SJCRH30 (cell line): ENCODE measurements around the gene KHSRP. TPM values are rescaled to one million over a fixed set of nuclear protein-coding genes. Genes with fewer than 3 reads are reported as not detected.

Experiments used
- DNase-seq, 2 experiments: peaks; one replicate each; pipeline ENCODE4 v3.0.0-alpha.2; 2015 to 2020
- H3K27ac ChIP-seq: fragments of 250-450 bp; sonication (Bioruptor Pico); 2 replicates; pipeline ENCODE4 v1.5.1; 2020; ENCODE audit warnings: mild to moderate bottlenecking, moderate library complexity
- H3K27me3 ChIP-seq: fragments of 250-450 bp; sonication (Bioruptor Pico); 2 replicates; pipeline ENCODE4 v1.5.1; 2020; ENCODE audit warnings: mild to moderate bottlenecking, moderate library complexity
- H3K36me3 ChIP-seq: fragments of 250-450 bp; sonication (Bioruptor Pico); 2 replicates; pipeline ENCODE4 v1.5.1; 2020; ENCODE audit warnings: mild to moderate bottlenecking, moderate library complexity
- H3K4me1 ChIP-seq: fragments of 250-450 bp; sonication (Bioruptor Pico); 2 replicates; pipeline ENCODE4 v1.5.1; 2020; ENCODE audit warnings: mild to moderate bottlenecking, moderate library complexity
- H3K4me3 ChIP-seq: fragments of 250-450 bp; sonication (Bioruptor Pico); 2 replicates; pipeline ENCODE4 v1.5.1; 2020; ENCODE audit warnings: mild to moderate bottlenecking, moderate library complexity
- H3K9me3 ChIP-seq: fragments of 250-450 bp; sonication (Bioruptor Pico); replicated peaks from 2 replicates; pipeline ENCODE4 v1.5.1; 2020; ENCODE audit warnings: mild to moderate bottlenecking, moderate library complexity
- total RNA-seq: library from RNA; depleted of rRNA; stranded (reverse); fragments of >200 nt; shearing (Covaris generic); gene quantifications from 2 replicates; pipeline ENCODE4 v1.2.3, GENCODE V29; 2014

KHSRP gene
- total RNA-seq, 1 experiment from 2014 or later = 197 TPM

DNA sequence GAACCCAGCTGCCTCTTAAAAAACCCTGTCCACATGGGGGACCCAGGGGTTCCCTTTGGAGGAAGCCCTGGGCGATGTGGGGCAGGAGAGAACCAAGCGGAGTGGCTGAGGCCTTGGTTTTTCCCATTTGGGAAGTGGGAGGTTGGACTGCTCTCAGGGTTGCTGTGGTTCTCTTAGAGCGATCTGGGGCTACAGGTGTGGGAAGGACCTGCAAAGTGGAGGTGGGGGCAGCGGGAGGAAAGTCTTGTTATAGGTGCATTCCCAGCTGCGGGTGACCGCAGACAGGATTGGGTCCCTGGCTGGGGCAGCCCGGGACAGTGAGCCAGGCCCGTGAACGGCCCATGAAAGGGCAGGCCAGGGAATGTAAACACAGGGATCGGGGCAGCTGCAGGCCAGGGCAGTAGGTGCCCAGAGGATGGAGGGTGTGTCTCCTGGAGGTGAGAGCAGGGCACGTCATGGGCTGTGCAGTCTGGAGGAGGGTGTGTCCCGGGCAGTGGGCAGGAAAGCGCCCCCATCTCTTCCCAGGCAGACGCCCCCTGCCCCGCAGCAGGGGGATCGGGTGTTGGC lies 34.2 kb upstream of the KHSRP start:
- no peak for DNase-seq
- Histone ChIP-seq H3K27me3 (no peaks in the 10 kb centered on the region), H3K9me3 (no peaks in the 10 kb centered on the region), H3K36me3 (no peaks in the 10 kb centered on the region), H3K27ac (no peak overlapping the region), H3K4me3 (peak overlapping the region; percentile 56), H3K4me1 (no peaks in the 10 kb centered on the region)

- H3K4me3 ChIP-seq = no peak overlapping the region
- no peak for DNase-seq
- no peak overlapping the region for H3K27ac ChIP-seq
- no peaks in the 10 kb centered on the region for H3K9me3 ChIP-seq
- H3K36me3 ChIP-seq = no peaks in the 10 kb centered on the region
- H3K4me1 ChIP-seq = no peaks in the 10 kb centered on the region
- no peaks in the 10 kb centered on the region for H3K27me3 ChIP-seq
Observed at GRCh38 chr19:6457958-6458694, 33.5 kb upstream of the KHSRP start.

DNA sequence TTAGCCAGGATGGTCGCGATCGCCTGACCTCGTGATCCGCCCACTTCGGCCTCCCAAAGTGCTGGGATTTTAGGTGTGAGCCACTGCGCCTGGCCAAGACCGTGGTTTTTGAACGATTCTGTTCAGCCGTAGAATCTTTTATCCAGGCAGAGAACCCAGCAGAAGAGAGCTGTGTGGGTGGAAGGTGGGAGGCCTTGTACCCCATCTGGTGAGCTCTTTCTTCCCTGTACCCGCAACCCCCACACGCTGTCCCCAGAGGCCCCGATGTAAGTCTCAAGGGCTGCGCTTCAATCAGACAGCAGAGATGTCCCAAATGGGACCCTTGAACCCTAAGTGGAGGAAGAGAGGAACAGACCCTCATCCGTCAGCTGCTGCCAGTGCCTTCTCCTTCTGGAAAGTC lies 31.3 kb upstream of the KHSRP start:
- no peak overlapping the region for H3K27ac ChIP-seq
- no peak overlapping the region for H3K4me3 ChIP-seq
- no peak for DNase-seq
- no peaks in the 10 kb centered on the region for H3K9me3 ChIP-seq
- no peaks in the 10 kb centered on the region for H3K27me3 ChIP-seq
- no peaks in the 10 kb centered on the region for H3K36me3 ChIP-seq
- H3K4me1 ChIP-seq = no peaks in the 10 kb centered on the region

GRCh38 chr19:6453951-6454565 lies 29.4 kb upstream of the KHSRP start:
- Histone ChIP-seq H3K4me1 (no peaks in the 10 kb centered on the region), H3K36me3 (no peaks in the 10 kb centered on the region), H3K9me3 (no peaks in the 10 kb centered on the region), H3K27me3 (no peaks in the 10 kb centered on the region), H3K27ac (no peak overlapping the region), H3K4me3 (no peak overlapping the region)
- DNase-seq = no peak

- no peak overlapping the region for H3K27ac ChIP-seq
- H3K4me3 ChIP-seq = no peak overlapping the region
- H3K27me3 ChIP-seq = no peaks in the 10 kb centered on the region
- H3K36me3 ChIP-seq = no peaks in the 10 kb centered on the region
- H3K9me3 ChIP-seq = no peaks in the 10 kb centered on the region
- H3K4me1 ChIP-seq = no peaks in the 10 kb centered on the region
- DNase-seq = no peak
Observed at GRCh38 chr19:6452899-6453298, 28.3 kb upstream of the KHSRP start.

DNA sequence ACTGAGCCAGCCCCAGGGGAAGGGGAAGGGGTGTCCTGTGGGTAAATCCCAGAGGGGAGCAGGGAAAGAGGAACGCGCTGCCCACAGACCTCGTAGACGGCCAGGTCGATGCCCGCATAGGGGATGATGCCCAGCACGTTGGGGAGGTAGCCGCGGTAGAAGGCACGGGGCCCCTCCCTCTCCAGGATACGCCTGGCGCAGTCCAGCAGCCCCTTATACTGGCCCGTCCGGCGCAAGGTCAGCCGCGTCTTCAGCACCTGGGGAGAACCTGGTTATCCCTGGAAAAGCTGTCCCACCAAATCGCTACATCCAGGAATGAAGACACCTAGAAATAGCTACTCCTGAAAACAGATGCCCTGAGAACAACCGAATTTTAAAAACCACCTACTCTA lies 27.6 kb upstream of the KHSRP start:
- H3K4me1 ChIP-seq = no peaks in the 10 kb centered on the region
- no peak for DNase-seq
- no peak overlapping the region for H3K4me3 ChIP-seq
- H3K27ac ChIP-seq = no peak overlapping the region
- no peaks in the 10 kb centered on the region for H3K9me3 ChIP-seq
- no peaks in the 10 kb centered on the region for H3K36me3 ChIP-seq
- H3K27me3 ChIP-seq = no peaks in the 10 kb centered on the region

GRCh38 chr19:6451583-6452222 lies 27.1 kb upstream of the KHSRP start:
- no peak overlapping the region for H3K27ac ChIP-seq
- H3K4me3 ChIP-seq = no peak overlapping the region
- no peaks in the 10 kb centered on the region for H3K27me3 ChIP-seq
- no peaks in the 10 kb centered on the region for H3K9me3 ChIP-seq
- no peaks in the 10 kb centered on the region for H3K4me1 ChIP-seq
- no peak for DNase-seq
- H3K36me3 ChIP-seq = no peaks in the 10 kb centered on the region

DNA sequence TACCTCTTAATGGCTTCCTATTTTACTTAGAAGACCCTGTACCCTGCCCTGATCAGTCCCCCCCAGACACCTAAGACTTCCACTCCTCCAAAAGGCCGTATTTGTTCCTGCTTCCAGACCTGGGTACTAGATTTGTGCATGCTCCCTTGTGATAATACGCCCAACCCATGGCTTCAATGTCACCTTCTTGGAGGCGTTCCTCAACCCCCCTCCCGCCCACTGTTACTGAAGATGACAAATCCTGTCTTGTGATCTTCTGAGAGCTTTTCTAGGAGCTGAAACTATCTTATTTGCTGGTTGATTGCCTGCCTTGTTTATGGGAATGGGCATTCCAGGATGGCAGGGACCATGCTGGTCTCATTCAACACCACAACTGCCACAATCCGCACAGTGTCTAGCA lies 25.6 kb upstream of the KHSRP start:
- Histone ChIP-seq H3K27me3 (no peaks in the 10 kb centered on the region), H3K9me3 (no peaks in the 10 kb centered on the region), H3K4me1 (no peaks in the 10 kb centered on the region), H3K27ac (no peak overlapping the region), H3K36me3 (no peaks in the 10 kb centered on the region), H3K4me3 (no peak overlapping the region)
- no peak for DNase-seq

- H3K27ac ChIP-seq = no peak overlapping the region
- H3K9me3 ChIP-seq = no peaks in the 10 kb centered on the region
- H3K27me3 ChIP-seq = no peaks in the 10 kb centered on the region
- H3K4me3 ChIP-seq = no peak overlapping the region
- H3K4me1 ChIP-seq = no peaks in the 10 kb centered on the region
- no peak for DNase-seq
- H3K36me3 ChIP-seq = no peaks in the 10 kb centered on the region
Observed at GRCh38 chr19:6448045-6448444, 23.4 kb upstream of the KHSRP start.

DNA sequence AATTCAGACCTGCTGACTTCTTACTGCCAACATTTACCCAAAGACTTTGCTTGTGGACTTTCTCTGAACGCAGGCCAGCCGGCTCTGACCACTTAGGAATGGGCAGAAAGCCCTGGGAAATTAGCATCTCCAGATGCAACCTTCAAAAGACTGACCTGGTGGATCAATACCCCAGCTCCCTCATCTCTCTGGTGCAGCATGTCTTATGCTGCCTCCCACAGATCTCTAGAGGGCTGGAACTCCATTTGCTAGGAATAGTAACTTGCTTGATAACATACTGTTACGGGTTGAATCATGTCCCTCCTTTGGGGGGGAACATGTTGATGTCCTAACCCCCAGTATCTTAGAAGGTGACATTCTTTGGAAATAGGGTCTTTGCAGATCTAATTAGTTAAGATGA lies 21.8 kb upstream of the KHSRP start:
- no peaks in the 10 kb centered on the region for H3K4me1 ChIP-seq
- H3K4me3 ChIP-seq = no peak overlapping the region
- DNase-seq = no peak
- no peaks in the 10 kb centered on the region for H3K9me3 ChIP-seq
- no peak overlapping the region for H3K27ac ChIP-seq
- no peaks in the 10 kb centered on the region for H3K27me3 ChIP-seq
- H3K36me3 ChIP-seq = no peaks in the 10 kb centered on the region

- H3K4me3 ChIP-seq = no peak overlapping the region
- H3K36me3 ChIP-seq = no peaks in the 10 kb centered on the region
- no peaks in the 10 kb centered on the region for H3K9me3 ChIP-seq
- H3K27me3 ChIP-seq = no peaks in the 10 kb centered on the region
- H3K27ac ChIP-seq = no peak overlapping the region
- DNase-seq = no peak
- no peaks in the 10 kb centered on the region for H3K4me1 ChIP-seq
Observed at GRCh38 chr19:6443986-6444385, 19.4 kb upstream of the KHSRP start.

DNA sequence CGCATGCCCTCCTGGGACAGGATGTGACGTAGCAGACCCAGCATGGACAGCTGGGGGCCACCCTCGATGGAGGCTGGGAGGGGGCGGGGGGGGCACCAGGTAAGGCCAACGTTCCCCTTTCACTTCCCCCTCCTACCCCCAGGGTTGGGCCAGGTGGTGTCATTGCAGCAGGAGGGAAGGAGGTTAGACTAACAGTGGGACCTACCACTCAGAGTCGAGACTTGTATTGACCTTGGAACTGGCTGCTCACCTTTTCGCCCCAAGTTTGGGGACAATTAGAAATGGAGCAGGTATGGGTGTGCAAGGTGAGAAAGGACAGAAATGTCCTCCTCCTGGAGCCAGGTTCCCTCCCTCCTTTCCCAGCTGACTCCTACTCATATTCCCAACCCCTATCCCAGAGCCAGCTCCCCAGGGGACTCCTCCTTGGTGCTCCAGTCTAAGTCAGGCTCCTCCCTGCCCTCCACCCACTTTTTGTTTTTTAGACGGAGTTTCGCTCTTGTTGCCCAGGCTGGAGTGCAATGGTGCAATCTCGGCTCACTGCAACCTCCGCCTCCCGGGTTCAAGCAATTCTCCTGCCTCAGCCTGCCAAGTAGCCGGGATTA lies 17.6 kb upstream of the KHSRP start:
- H3K4me3 ChIP-seq = no peak overlapping the region
- no peaks in the 10 kb centered on the region for H3K36me3 ChIP-seq
- no peaks in the 10 kb centered on the region for H3K4me1 ChIP-seq
- no peak overlapping the region for H3K27ac ChIP-seq
- no peak for DNase-seq
- H3K9me3 ChIP-seq = no peaks in the 10 kb centered on the region
- H3K27me3 ChIP-seq = no peaks in the 10 kb centered on the region

GRCh38 chr19:6440905-6441304 lies 16.3 kb upstream of the KHSRP start:
- H3K4me1 ChIP-seq = no peaks in the 10 kb centered on the region
- H3K36me3 ChIP-seq = no peaks in the 10 kb centered on the region
- no peak overlapping the region for H3K4me3 ChIP-seq
- no peaks in the 10 kb centered on the region for H3K27me3 ChIP-seq
- no peak for DNase-seq
- H3K27ac ChIP-seq = no peak overlapping the region
- H3K9me3 ChIP-seq = no peaks in the 10 kb centered on the region

- Histone ChIP-seq H3K36me3 (no peaks in the 10 kb centered on the region), H3K27me3 (no peaks in the 10 kb centered on the region), H3K4me1 (no peaks in the 10 kb centered on the region), H3K4me3 (no peak overlapping the region), H3K9me3 (no peaks in the 10 kb centered on the region), H3K27ac (no peak overlapping the region)
- DNase-seq = no peak
Observed at GRCh38 chr19:6439743-6440142, 15.1 kb upstream of the KHSRP start.

- Histone ChIP-seq H3K36me3 (no peaks in the 10 kb centered on the region), H3K27me3 (no peaks in the 10 kb centered on the region), H3K4me1 (no peaks in the 10 kb centered on the region), H3K4me3 (no peak within 1 kb of the TSS), H3K9me3 (no peaks in the 10 kb centered on the region), H3K27ac (no peak within 1 kb of the TSS)
- DNase-seq = no peak
Observed at GRCh38 chr19:6433663-6434062, 9.1 kb upstream of the KHSRP start, which contains the start of gene SLC25A41. Gene SLC25A41, minus strand, starts transcription at chr19:6433763. Its CDS starts 70 bp downstream, at chr19:6433693.
